Activated CD8-positive, alpha-beta memory T cell treated with anti-CD3 and anti-CD28 coated beads for 24 hours (primary cell): ENCODE data around the gene SCN2B.

ENCODE experiments used
- DNase-seq: peaks from one replicate; pipeline ENCODE4 v3.0.0-alpha.2; 2020

The SCN2B gene

GRCh38 chr11:118151431-118151830 is 25.0 kb downstream of the SCN2B start:
- DNase-seq, result no peak

GRCh38 chr11:118149493-118149892 is 26.9 kb downstream of the SCN2B start:
- no peak for DNase-seq

- DNase-seq, result no peak
Observed at GRCh38 chr11:118148856-118149255, 27.6 kb downstream of the SCN2B start.

GRCh38 chr11:118148240-118148639 is 28.2 kb downstream of the SCN2B start:
- DNase-seq, result no peak

GRCh38 chr11:118147502-118147901 is 28.9 kb downstream of the SCN2B start:
- no peak for DNase-seq

GRCh38 chr11:118146554-118146953 is 29.9 kb downstream of the SCN2B start:
- no peak for DNase-seq

GRCh38 chr11:118145285-118146227 is 30.9 kb downstream of the SCN2B start:
- peak; percentile 97 for DNase-seq

- DNase-seq, result no peak
Observed at GRCh38 chr11:118144301-118145268, 31.9 kb downstream of the SCN2B start.

- DNase-seq, result no peak
Observed at GRCh38 chr11:118143661-118144185, 32.7 kb downstream of the SCN2B start.

GRCh38 chr11:118142809-118143208 is 33.6 kb downstream of the SCN2B start:
- no peak for DNase-seq

GRCh38 chr11:118142081-118142480 is 34.4 kb downstream of the SCN2B start:
- no peak for DNase-seq

- no peak for DNase-seq
Observed at GRCh38 chr11:118139578-118139977, 36.9 kb downstream of the SCN2B start.

GRCh38 chr11:118138839-118139420 is 37.5 kb downstream of the SCN2B start:
- DNase-seq, result no peak

- DNase-seq, result no peak
Observed at GRCh38 chr11:118136801-118137200, 39.6 kb downstream of the SCN2B start.

GRCh38 chr11:118136341-118136740 is 40.1 kb downstream of the SCN2B start:
- no peak for DNase-seq

- DNase-seq, result no peak
Observed at GRCh38 chr11:118135796-118136165, 40.7 kb downstream of the SCN2B start.

- no peak for DNase-seq
Observed at GRCh38 chr11:118135051-118135795, 41.2 kb downstream of the SCN2B start.

GRCh38 chr11:118133816-118134215 is 42.6 kb downstream of the SCN2B start:
- no peak for DNase-seq

GRCh38 chr11:118132385-118133151 is 43.9 kb downstream of the SCN2B start:
- DNase-seq, result no peak

- no peak for DNase-seq
Observed at GRCh38 chr11:118129471-118130172, 46.8 kb downstream of the SCN2B start.
